MM.1S (cell line): ENCODE data around the gene AUTS2.

ENCODE experiments used
- DNase-seq: peaks from one replicate; pipeline ENCODE4 v3.0.0-alpha.2; 2015
- H2AFZ ChIP-seq: fragments of 300-600 bp; sonication (generic); 2 replicates; pipeline ENCODE4 v1.6.0; 2016; ENCODE audit warnings: antibody characterized with exemption, low read length
- H3F3A ChIP-seq: fragments of 300-600 bp; sonication (generic); 2 replicates; pipeline ENCODE4 v1.6.1; 2016; ENCODE audit warnings: mild to moderate bottlenecking, antibody characterized with exemption, low read length, moderate library complexity, mixed read lengths; ENCODE audit not compliant: insufficient read depth
- H3K27ac ChIP-seq: fragments of 300-600 bp; sonication (generic); 2 replicates; pipeline ENCODE4 v1.5.1; 2016; ENCODE audit warnings: mild to moderate bottlenecking, low read length
- H3K27me3 ChIP-seq: fragments of 300-600 bp; sonication (generic); replicated peaks from 2 replicates; pipeline ENCODE4 v1.6.0; 2016; ENCODE audit warnings: low read length; ENCODE audit not compliant: insufficient read depth
- H3K36me3 ChIP-seq: fragments of 300-600 bp; sonication (generic); replicated peaks from 2 replicates; pipeline ENCODE4 v1.6.1; 2016; ENCODE audit warnings: mild to moderate bottlenecking, low read length, mixed read lengths; ENCODE audit not compliant: insufficient read depth
- H3K4me1 ChIP-seq: fragments of 300-600 bp; sonication (generic); 2 replicates; pipeline ENCODE4 v1.6.1; 2016; ENCODE audit warnings: low read length, mixed read lengths
- H3K4me2 ChIP-seq: fragments of 300-600 bp; sonication (generic); 2 replicates; pipeline ENCODE4 v1.6.0; 2016; ENCODE audit warnings: low read depth, low read length
- H3K4me3 ChIP-seq: fragments of 300-600 bp; sonication (generic); 2 replicates; pipeline ENCODE4 v1.5.1; 2016; ENCODE audit warnings: low read length, mixed read lengths
- H3K79me2 ChIP-seq: fragments of 300-600 bp; sonication (generic); 2 replicates; pipeline ENCODE4 v1.6.1; 2016; ENCODE audit warnings: mixed run types, low read length, mixed read lengths
- H3K9ac ChIP-seq: fragments of 300-600 bp; sonication (generic); 2 replicates; pipeline ENCODE4 v1.6.1; 2016; ENCODE audit warnings: low read length, mixed read lengths
- H3K9me2 ChIP-seq: fragments of 300-600 bp; sonication (generic); replicated peaks from 2 replicates; pipeline ENCODE4 v1.6.1; 2016; ENCODE audit warnings: mild to moderate bottlenecking, low read length, mixed read lengths; ENCODE audit not compliant: insufficient read depth
- H3K9me3 ChIP-seq: fragments of 300-600 bp; sonication (generic); replicated peaks from 2 replicates; pipeline ENCODE4 v1.6.1; 2016; ENCODE audit warnings: mild to moderate bottlenecking, low read length, mixed read lengths; ENCODE audit not compliant: insufficient read depth
- H4K20me1 ChIP-seq: fragments of 300-600 bp; sonication (generic); 2 replicates; pipeline ENCODE4 v1.6.1; 2016; ENCODE audit warnings: mild to moderate bottlenecking, low read length, moderate library complexity, mixed read lengths; ENCODE audit not compliant: insufficient read depth
- CTCF ChIP-seq: fragments of 300-600 bp; sonication (generic); IDR thresholded peaks from 2 replicates; pipeline ENCODE4 v1.5.1; 2016; ENCODE audit warnings: antibody characterized with exemption, low read length, mixed read lengths
- EZH2 ChIP-seq: fragments of 300-600 bp; sonication (generic); optimal IDR thresholded peaks from 2 replicates; pipeline ENCODE3; 2017; ENCODE audit warnings: low read depth, mild to moderate bottlenecking, antibody characterized with exemption, low read length, mixed read lengths
- EZH2phosphoT487 ChIP-seq: fragments of 300-600 bp; sonication (generic); IDR thresholded peaks from 2 replicates; pipeline ENCODE4 v1.6.1; 2018; ENCODE audit warnings: antibody characterized with exemption, low read length

AUTS2 gene

DNA sequence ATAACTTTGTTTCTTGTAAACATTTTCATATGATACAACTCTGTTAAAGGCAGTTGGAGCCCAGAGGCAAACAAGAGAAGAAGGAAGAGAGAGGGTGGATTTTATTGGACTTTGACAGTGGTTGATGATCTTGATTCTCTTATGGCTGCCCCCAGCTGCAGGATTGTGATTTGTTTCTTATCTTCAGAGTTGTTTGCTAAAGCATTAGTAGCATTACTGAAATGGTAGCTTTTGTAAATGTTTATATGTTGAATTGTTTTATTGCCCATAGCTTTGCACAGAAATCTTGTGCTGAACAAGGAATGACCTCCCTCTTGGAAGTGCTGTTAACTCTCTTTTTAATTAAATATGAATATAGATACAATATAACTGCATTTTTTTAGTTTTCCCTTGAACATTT is 309.4 kb downstream of the AUTS2 start:
- no peaks in the 10 kb centered on the region for H3F3A ChIP-seq
- no peaks in the 10 kb centered on the region for H3K36me3 ChIP-seq
- no peak overlapping the region for H3K27ac ChIP-seq
- no peaks in the 10 kb centered on the region for H3K4me1 ChIP-seq
- no peaks in the 10 kb centered on the region for H3K27me3 ChIP-seq
- no peaks in the 10 kb centered on the region for H3K9me3 ChIP-seq
- TF ChIP-seq EZH2phosphoT487 = no peak
- no peak for TF ChIP-seq CTCF
- no peak for TF ChIP-seq EZH2
- no peak overlapping the region for H3K4me3 ChIP-seq
- no peak overlapping the region for H2AFZ ChIP-seq
- H3K9ac ChIP-seq = no peak overlapping the region
- no peaks in the 10 kb centered on the region for H4K20me1 ChIP-seq
- DNase-seq = no peak
- H3K4me2 ChIP-seq = no peak overlapping the region
- H3K9me2 ChIP-seq = no peaks in the 10 kb centered on the region
- H3K79me2 ChIP-seq = no peaks in the 10 kb centered on the region

- H4K20me1 ChIP-seq = no peaks in the 10 kb centered on the region
- DNase-seq = no peak
- TF ChIP-seq CTCF (no peak), EZH2 (no peak), EZH2phosphoT487 (no peak)
Measured at GRCh38 chr7:69908454-69908853, 310.2 kb downstream of the AUTS2 start.

GRCh38 chr7:69910150-69910549 is 311.9 kb downstream of the AUTS2 start:
- Histone ChIP-seq H3K9me2 (no peaks in the 10 kb centered on the region), H3K27me3 (no peaks in the 10 kb centered on the region), H3K27ac (no peak overlapping the region), H3K4me1 (no peaks in the 10 kb centered on the region), H3K4me2 (no peak overlapping the region), H3K9me3 (no peaks in the 10 kb centered on the region), H3K36me3 (no peaks in the 10 kb centered on the region), H3F3A (no peaks in the 10 kb centered on the region), H4K20me1 (no peaks in the 10 kb centered on the region), H3K4me3 (no peak overlapping the region), H3K9ac (no peak overlapping the region), H2AFZ (no peak overlapping the region), H3K79me2 (no peaks in the 10 kb centered on the region)
- DNase-seq = no peak
- TF ChIP-seq EZH2phosphoT487 (no peak), EZH2 (no peak), CTCF (no peak)

More at GRCh38 chr7:69908454-69908853, 310.2 kb downstream of the AUTS2 start:
- Histone ChIP-seq H3K9me3 (no peaks in the 10 kb centered on the region), H3K4me3 (no peak overlapping the region), H3F3A (no peaks in the 10 kb centered on the region), H3K4me1 (no peaks in the 10 kb centered on the region), H3K79me2 (no peaks in the 10 kb centered on the region), H3K9ac (no peak overlapping the region), H2AFZ (no peak overlapping the region), H3K9me2 (no peaks in the 10 kb centered on the region), H3K36me3 (no peaks in the 10 kb centered on the region), H3K27ac (no peak overlapping the region), H3K4me2 (no peak overlapping the region), H3K27me3 (no peaks in the 10 kb centered on the region)
